Endothelial cell of umbilical vein (primary cell): ENCODE data around the gene TSR3.

Source experiments
- CTCF ChIP-seq, 2 donors: IDR thresholded peaks; 1 replicate in 1 of 2; 2 replicates in 1 of 2; pipeline ENCODE4 v1.5.1; 2011; ENCODE audit warnings: low read length in 2 of 2, mild to moderate bottlenecking in 2 of 2, moderate library complexity in 2 of 2, control low read depth in 1 of 2, inconsistent platforms in 1 of 2, low read depth in 1 of 2; ENCODE audit not compliant: insufficient read depth in 1 of 2; ENCODE audit errors: extremely low read depth in 1 of 2
- JUN ChIP-seq: IDR thresholded peaks from 2 replicates; pipeline ENCODE4 v1.6.1; 2011; ENCODE audit warnings: borderline replicate concordance, low read depth; ENCODE audit not compliant: insufficient read length, insufficient read depth
- POLR2A ChIP-seq: IDR thresholded peaks from 2 replicates; pipeline ENCODE4 v1.6.1; 2012; ENCODE audit warnings: low read depth, mild to moderate bottlenecking, control low read depth, low read length

- TF ChIP-seq CTCF (IDR thresholded peaks at IDR 0.05; ENCODE audit: extremely low read depth in 1 of 2, insufficient read depth in 1 of 2, low read depth in 1 of 2, low read length in 2 of 2), result no peak
- TF ChIP-seq POLR2A, result no peak
- TF ChIP-seq JUN, result no peak
Measured at GRCh38 chr16:1345087-1345486, 6.6 kb downstream of the TSR3 start.
